Left lobe of liver (tissue), 2 donors: ENCODE measurements around the gene OAS2. TPM values are rescaled to one million over a fixed set of nuclear protein-coding genes. Genes with fewer than 3 reads are reported as not detected.

ENCODE experiments used
- ATAC-seq: fragments of 200-7000 bp; cut with Tn5 transposase; one replicate; pipeline ENCODE4 v1.9.1; 2020; ENCODE audit warnings: mild to moderate bottlenecking, moderate library complexity
- DNase-seq: peaks from one replicate; pipeline ENCODE4 v3.0.0-alpha.2; 2020; ENCODE audit warnings: low spot score
- total RNA-seq: library from RNA; stranded (reverse); gene quantifications from one replicate; pipeline ENCODE4 v1.2.1, GENCODE V29; 2021
- donor health status: DM: no; HTN: no; CAD: no; lungs with moderate emphysema.
- donor health status: DM: no; HTN: yes; CAD: no.

Gene OAS2
- 6.4 TPM for total RNA-seq

DNA sequence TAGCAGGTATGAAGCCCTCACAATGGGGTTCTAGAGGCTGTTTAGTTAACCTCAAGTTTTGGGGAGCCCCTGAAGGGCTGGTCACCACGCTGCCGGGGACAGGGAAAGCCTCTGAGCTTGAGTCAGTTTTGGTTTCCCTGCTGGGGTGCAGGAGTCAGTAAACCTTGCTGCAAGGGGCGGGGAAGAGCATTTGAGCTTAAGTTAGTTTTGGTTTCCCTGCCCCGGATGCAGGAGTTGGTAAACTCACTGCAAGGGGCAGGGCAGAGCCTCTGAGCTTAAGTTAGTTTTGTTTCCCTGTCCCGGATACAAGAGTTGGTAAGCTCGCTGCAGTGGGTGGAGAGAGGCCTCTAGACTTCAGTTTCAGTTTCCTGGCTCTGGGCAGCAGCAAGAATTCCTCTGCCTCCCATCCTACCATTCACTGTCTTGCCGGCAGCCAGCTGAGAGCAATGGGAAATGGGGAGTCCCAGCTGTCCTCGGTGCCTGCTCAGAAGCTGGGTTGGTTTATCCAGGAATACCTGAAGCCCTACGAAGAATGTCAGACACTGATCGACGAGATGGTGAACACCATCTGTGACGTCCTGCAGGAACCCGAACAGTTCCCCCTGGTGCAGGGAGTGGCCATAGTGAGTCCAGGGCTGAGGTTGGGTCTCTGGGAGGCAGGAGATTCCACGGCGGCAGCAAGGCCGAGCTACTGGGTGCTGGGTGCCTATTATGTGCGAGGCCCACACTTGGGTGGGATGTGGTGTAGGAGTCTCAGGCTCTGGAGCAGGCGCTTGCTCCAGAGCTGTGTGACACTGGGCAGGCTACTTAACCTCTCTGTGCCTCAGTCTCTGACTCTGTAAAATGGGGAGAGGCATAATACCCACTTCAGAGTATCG is at the start of gene OAS2:
TSS of gene OAS2 (plus strand) at position 357 of the 878 bp plus-strand sequence. CDS start at position 447, 90 bp downstream.
- DNase-seq: peak; percentile 66

GRCh38 chr12:112928978-112929377 is 49.3 kb upstream of the OAS2 start:
- ATAC-seq (no peak), DNase-seq (no peak)

More for the DNA sequence above, at the start of gene OAS2:
- peak; percentile 96 for ATAC-seq

GRCh38 chr12:112929715-112930114 is 48.6 kb upstream of the OAS2 start:
- DNase-seq (no peak), ATAC-seq (no peak)

GRCh38 chr12:112930350-112930749 is 48.0 kb upstream of the OAS2 start:
- no peak for DNase-seq
- ATAC-seq: no peak

GRCh38 chr12:112932485-112933128 is 45.7 kb upstream of the OAS2 start:
- DNase-seq (no peak), ATAC-seq (no peak)

- ATAC-seq: no peak
Observed at GRCh38 chr12:112933129-112933505, 45.2 kb upstream of the OAS2 start.

GRCh38 chr12:112936264-112936663 is 42.1 kb upstream of the OAS2 start:
- ATAC-seq (no peak), DNase-seq (no peak)

More at GRCh38 chr12:112933129-112933505, 45.2 kb upstream of the OAS2 start:
- no peak for DNase-seq

DNA sequence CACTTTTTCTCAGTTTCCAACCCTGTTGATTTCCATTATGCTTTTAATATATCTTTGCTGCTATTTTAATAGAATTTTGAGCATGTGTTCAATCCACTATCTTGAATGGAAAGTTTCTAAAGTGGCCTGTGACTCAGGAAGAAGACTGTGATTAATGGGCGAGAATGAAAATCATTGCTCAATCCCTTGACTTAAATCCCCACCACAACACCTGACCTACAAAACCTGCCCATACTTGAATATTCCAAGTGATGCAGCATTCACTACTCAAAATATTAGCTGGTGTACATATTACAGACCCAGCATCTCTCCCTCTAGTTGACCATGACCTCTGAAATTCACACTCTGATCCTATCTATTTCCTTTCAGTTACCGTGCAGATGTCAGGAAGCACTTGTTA is 41.4 kb upstream of the OAS2 start:
- DNase-seq (no peak), ATAC-seq (no peak)

GRCh38 chr12:112937741-112938719 is 40.3 kb upstream of the OAS2 start, which contains the start of gene OAS3:
Gene OAS3 (plus strand): TSS chr12:112938474. CDS start chr12:112938531, 57 bp downstream.
- ATAC-seq (peak; percentile 98), DNase-seq (peak; percentile 93)

GRCh38 chr12:112938751-112939150 is 39.6 kb upstream of the OAS2 start:
- ATAC-seq: no peak
- DNase-seq: no peak

GRCh38 chr12:112939761-112940381 is 38.4 kb upstream of the OAS2 start:
- ATAC-seq (no peak), DNase-seq (no peak)

- DNase-seq: no peak
- ATAC-seq: no peak
Observed at GRCh38 chr12:112941528-112942335, 36.6 kb upstream of the OAS2 start.

- no peak for DNase-seq
- ATAC-seq: no peak
Observed at GRCh38 chr12:112942572-112942971, 35.7 kb upstream of the OAS2 start.

- no peak for ATAC-seq
- DNase-seq: no peak
Observed at GRCh38 chr12:112944024-112944690, 34.2 kb upstream of the OAS2 start.

DNA sequence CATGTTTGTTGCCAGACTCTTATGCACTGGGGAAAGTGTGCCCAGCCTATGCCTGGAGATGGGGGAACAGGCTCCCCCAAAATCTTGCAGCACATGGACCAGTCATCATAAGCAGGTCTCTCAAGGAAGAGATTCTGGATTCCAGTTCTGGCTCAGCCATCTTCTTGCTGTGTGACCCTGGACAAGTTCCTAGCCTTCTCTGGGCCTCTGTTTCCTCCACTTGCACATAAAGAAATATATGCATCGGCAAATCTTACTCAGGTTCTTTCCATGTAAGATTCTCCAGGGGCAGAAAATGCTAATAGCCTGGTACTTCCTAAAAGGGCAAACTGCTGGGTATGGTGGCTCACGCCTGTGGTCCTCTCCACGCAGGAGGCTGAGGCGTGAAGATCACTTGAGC is 32.8 kb upstream of the OAS2 start:
- ATAC-seq (no peak), DNase-seq (no peak)

GRCh38 chr12:112946236-112947000 is 31.9 kb upstream of the OAS2 start:
- ATAC-seq (no peak), DNase-seq (no peak)

- DNase-seq (no peak), ATAC-seq (no peak)
Observed at GRCh38 chr12:112947314-112947713, 31.0 kb upstream of the OAS2 start.

DNA sequence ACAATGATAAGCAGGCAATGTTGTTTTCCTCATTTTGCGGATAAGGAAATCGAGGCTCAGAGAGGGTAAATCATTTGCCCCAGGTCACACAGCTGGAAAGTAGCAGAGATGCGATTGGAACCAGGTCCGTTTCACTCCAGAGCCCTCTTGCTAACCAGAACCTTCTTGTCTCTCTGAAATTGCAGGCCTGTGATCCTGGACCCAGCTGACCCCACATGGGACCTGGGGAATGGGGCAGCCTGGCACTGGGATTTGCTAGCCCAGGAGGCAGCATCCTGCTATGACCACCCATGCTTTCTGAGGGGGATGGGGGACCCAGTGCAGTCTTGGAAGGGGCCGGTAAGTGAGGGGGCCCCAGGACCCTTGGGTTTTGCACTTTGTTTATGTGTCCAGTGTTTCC is 30.6 kb upstream of the OAS2 start:
- ATAC-seq (no peak), DNase-seq (no peak)
